Naive thymus-derived CD8-positive, alpha-beta T cell (primary cell): ENCODE measurements around the gene CYP39A1. TPM values are rescaled to one million over a fixed set of nuclear protein-coding genes. Genes with fewer than 3 reads are reported as not detected.

Source experiments
- ATAC-seq, 2 donors: fragments of 150-1000 bp; cut with Tn5 transposase in 1 of 2; sonication (Bioruptor Pico), chemical (Tn5 transposase) in 1 of 2; 1 replicate in 1 of 2; 2 replicates in 1 of 2; pipeline ENCODE4 v1.10.0; 2021; ENCODE audit warnings: mild to moderate bottlenecking in 2 of 2, moderate library complexity in 2 of 2
- POLR2A ChIA-PET: fragments of 350-600 bp; sonication (Branson Sonifier 250); formaldehyde crosslinking; loops from one replicate; lab custom pipeline; 2021; ENCODE audit warnings: antibody characterized with exemption; lab: Charles Lee
- DNase-seq, 10 donors: peaks; one replicate each; pipeline versions ENCODE4 v3.0.0 to v3.0.0-alpha.2; 2020 to 2022
- H3K27ac Mint-ChIP-seq, 10 donors: one replicate each; pipeline ENCODE4 v1.8.0; 2020 to 2022; ENCODE audit warnings: mild to moderate bottlenecking in 10 of 10, mixed read lengths in 10 of 10, moderate library complexity in 4 of 10, inconsistent platforms in 1 of 10
- H3K27me3 Mint-ChIP-seq, 5 donors: one replicate each; pipeline ENCODE4 v1.8.0; 2021 to 2022; ENCODE audit warnings: mixed read lengths in 5 of 5
- H3K36me3 Mint-ChIP-seq, 3 donors: one replicate each; pipeline ENCODE4 v1.8.0; 2020 to 2022; ENCODE audit warnings: mixed read lengths in 3 of 3, mild to moderate bottlenecking in 2 of 3, inconsistent platforms in 1 of 3
- H3K4me1 Mint-ChIP-seq, 4 donors: one replicate each; pipeline ENCODE4 v1.8.0; 2021 to 2022; ENCODE audit warnings: mixed read lengths in 4 of 4
- H3K4me3 Mint-ChIP-seq, 10 donors: one replicate each; pipeline ENCODE4 v1.8.0; 2020 to 2022; ENCODE audit warnings: mild to moderate bottlenecking in 10 of 10, mixed read lengths in 10 of 10, moderate library complexity in 6 of 10, inconsistent platforms in 1 of 10
- H3K9me3 Mint-ChIP-seq, 9 donors: one replicate each; pipeline ENCODE4 v1.8.0; 2020 to 2022; ENCODE audit warnings: mixed read lengths in 9 of 9, mild to moderate bottlenecking in 3 of 9, inconsistent platforms in 1 of 9, moderate library complexity in 1 of 9
- polyA plus RNA-seq, 3 donors: library from polyadenylated mRNA; unstranded; fragments of 300-500 nt; fragmentation: Illumina TruSeq; gene quantifications; one replicate each; pipeline ENCODE4 v1.2.3, GENCODE V29; 2021
- total RNA-seq, 8 experiments: library from RNA in 2 of 8; stranded (reverse) in 2 of 8; gene quantifications; one replicate each; pipeline ENCODE4 v1.2.3 and lab custom pipeline; 2021 to 2026

The CYP39A1 gene
- total and polyA plus RNA-seq, 5 experiments from 2014 or later = not detected

DNA sequence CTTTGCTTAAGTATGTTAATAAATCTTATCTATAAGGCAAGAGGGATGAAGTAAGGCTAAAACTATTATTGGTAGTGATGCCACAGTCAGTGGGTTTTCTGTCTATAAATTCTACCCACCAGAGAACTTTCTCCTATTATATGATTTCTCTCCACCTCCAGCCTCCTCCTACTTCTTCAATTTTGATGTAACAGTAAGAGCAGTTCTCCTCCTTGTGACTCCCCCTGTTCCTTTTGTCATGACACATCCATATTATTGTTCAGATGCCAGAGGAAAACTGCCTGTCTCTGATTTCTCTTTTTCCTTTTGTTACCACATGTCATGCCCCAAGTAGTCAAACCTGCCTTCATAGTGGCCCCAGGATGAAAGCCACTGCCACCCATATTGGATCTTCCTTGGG, 152.2 kb downstream of the CYP39A1 start:
- no peaks in the 10 kb centered on the region for H3K36me3 Mint-ChIP-seq
- DNase-seq = no peak
- H3K9me3 Mint-ChIP-seq = no peaks in the 10 kb centered on the region
- no peak overlapping the region for H3K4me3 Mint-ChIP-seq
- no peak overlapping the region for H3K27ac Mint-ChIP-seq
- POLR2A ChIA-PET = no interaction called here
- H3K27me3 Mint-ChIP-seq = peaks cover 22 to 49% (median 32%) of the 10 kb centered on the region in 5 donors
- no peak for ATAC-seq
- no peaks in the 10 kb centered on the region for H3K4me1 Mint-ChIP-seq

Other genes with a start within 250 kb of the CYP39A1 start
- gene RCAN2, start 161.4 kb downstream of the CYP39A1 start, total RNA-seq = not detected
- gene RCAN2, start 161.4 kb downstream of the CYP39A1 start, polyA plus RNA-seq = 1 to 10 TPM in 1 of 3 donors, not detected in 2; 4.7 TPM
- gene SLC25A27, start 157 bp upstream of the CYP39A1 start, total RNA-seq = 1 to 10 TPM; 5.2 to 9.2 TPM
- not detected for gene SLC25A27, start 157 bp upstream of the CYP39A1 start, polyA plus RNA-seq
- under 1 TPM; 0.05 to 0.26 TPM for gene TDRD6, start 35.1 kb upstream of the CYP39A1 start, total RNA-seq
- gene TDRD6, start 35.1 kb upstream of the CYP39A1 start, polyA plus RNA-seq = not detected
- 1 to 10 TPM; 1.9 to 2.1 TPM for gene PLA2G7, start 82.6 kb upstream of the CYP39A1 start, total RNA-seq
- not detected for gene PLA2G7, start 82.6 kb upstream of the CYP39A1 start, polyA plus RNA-seq
- not detected for gene ANKRD66, start 94.1 kb upstream of the CYP39A1 start, total RNA-seq
- gene ANKRD66, start 94.1 kb upstream of the CYP39A1 start, polyA plus RNA-seq = not detected
- not detected for gene MEP1A, start 140.6 kb upstream of the CYP39A1 start, total RNA-seq
- gene MEP1A, start 140.6 kb upstream of the CYP39A1 start, polyA plus RNA-seq = not detected